Loucy (cell line): ENCODE measurements around the gene CTSC.
A peak's percentile ranks its signal among the peaks of the same experiment; 100 is the strongest.

ENCODE experiments used
- H2AFZ ChIP-seq: fragments of 200-600 bp; sonication (generic); 2 replicates; pipeline ENCODE4 v1.6.0; 2016; ENCODE audit warnings: antibody characterized with exemption, mild to moderate bottlenecking, low read length, moderate library complexity
- H3F3A ChIP-seq: fragments of 200-600 bp; 2 replicates; pipeline ENCODE4 v1.6.0; 2016; ENCODE audit warnings: antibody characterized with exemption, low read depth, mild to moderate bottlenecking
- H3K27me3 ChIP-seq: fragments of 200-600 bp; sonication (generic); 2 replicates; pipeline ENCODE4 v1.6.1; 2014; ENCODE audit warnings: low read length, mild to moderate bottlenecking; ENCODE audit not compliant: insufficient read depth, poor library complexity, severe bottlenecking
- H3K36me3 ChIP-seq: fragments of 200-600 bp; sonication (generic); 2 replicates; pipeline ENCODE4 v1.6.1; 2016; ENCODE audit warnings: low read length; ENCODE audit not compliant: insufficient read depth
- H3K4me1 ChIP-seq: fragments of 200-600 bp; sonication (generic); 2 replicates; pipeline ENCODE4 v1.5.1; 2014; ENCODE audit warnings: low read length, mild to moderate bottlenecking; ENCODE audit not compliant: insufficient read depth, poor library complexity, severe bottlenecking
- H3K4me2 ChIP-seq: fragments of 200-600 bp; sonication (generic); 2 replicates; pipeline ENCODE4 v1.6.0; 2014; ENCODE audit warnings: antibody characterized with exemption, low read length, low read depth, mild to moderate bottlenecking; ENCODE audit not compliant: poor library complexity, severe bottlenecking
- H3K4me3 ChIP-seq: fragments of 200-600 bp; sonication (generic); 2 replicates; pipeline ENCODE4 v1.5.1; 2014; ENCODE audit warnings: low read length, mild to moderate bottlenecking, mixed read lengths; ENCODE audit not compliant: poor library complexity, severe bottlenecking
- H3K79me2 ChIP-seq: fragments of 200-600 bp; sonication (generic); 2 replicates; pipeline ENCODE4 v1.6.1; 2014; ENCODE audit warnings: low read length; ENCODE audit not compliant: insufficient read depth
- H3K9ac ChIP-seq: fragments of 200-600 bp; sonication (generic); 2 replicates; pipeline ENCODE4 v1.6.0; 2014; ENCODE audit warnings: mild to moderate bottlenecking, low read depth, low read length, moderate library complexity; ENCODE audit not compliant: poor library complexity, severe bottlenecking
- H3K9me2 ChIP-seq: fragments of 200-600 bp; sonication (generic); replicated peaks from 2 replicates; pipeline ENCODE4 v1.6.1; 2016; ENCODE audit warnings: low read depth, low read length, mixed read lengths
- H3K9me3 ChIP-seq: fragments of 200-600 bp; sonication (generic); 2 replicates; pipeline ENCODE4 v1.6.1; 2014; ENCODE audit warnings: mild to moderate bottlenecking, antibody characterized with exemption, low read length, low read depth; ENCODE audit not compliant: insufficient read depth
- H4K20me1 ChIP-seq: fragments of 200-600 bp; sonication (generic); 2 replicates; pipeline ENCODE4 v1.6.0; 2014; ENCODE audit warnings: antibody characterized with exemption, low read length, mild to moderate bottlenecking; ENCODE audit not compliant: insufficient read depth, poor library complexity, severe bottlenecking
- CTCF ChIP-seq: fragments of 200-600 bp; sonication (generic); conservative IDR thresholded peaks from 2 replicates; pipeline ENCODE4 v1.5.1; 2014; ENCODE audit warnings: mild to moderate bottlenecking, antibody characterized with exemption, low read length
- EZH2phosphoT487 ChIP-seq: fragments of 200-600 bp; IDR thresholded peaks from 2 replicates; pipeline ENCODE4 v1.6.1; 2018; ENCODE audit warnings: antibody characterized with exemption, mild to moderate bottlenecking, moderate library complexity, borderline replicate concordance

CTSC gene

GRCh38 chr11:88329563-88330250, 7.8 kb downstream of the CTSC start:
- H3K9me2 ChIP-seq = no peaks in the 10 kb centered on the region
- peak overlapping the region; percentile 27 for H3K4me3 ChIP-seq
- H4K20me1 ChIP-seq = peaks cover 94% of the 10 kb centered on the region
- no peaks in the 10 kb centered on the region for H3K27me3 ChIP-seq
- H3K4me1 ChIP-seq = peaks cover 82% of the 10 kb centered on the region
- no peak overlapping the region for H3K9ac ChIP-seq
- no peak overlapping the region for H2AFZ ChIP-seq
- peaks cover 35% of the 10 kb centered on the region; the same call in 1 of the 2 replicates for H3K36me3 ChIP-seq
- H3K9me3 ChIP-seq = no peaks in the 10 kb centered on the region
- peaks cover 4% of the 10 kb centered on the region; the same call in 1 of the 2 replicates for H3F3A ChIP-seq
- TF ChIP-seq EZH2phosphoT487 (no peak), CTCF (no peak)
- H3K4me2 ChIP-seq = peak overlapping the region; percentile 97
- peaks cover 97% of the 10 kb centered on the region for H3K79me2 ChIP-seq

- Histone ChIP-seq H3K27me3 (no peaks in the 10 kb centered on the region), H3K4me3 (peak overlapping the region; percentile 63), H3K36me3 (peaks cover 33% of the 10 kb centered on the region; the same call in 1 of the 2 replicates), H3F3A (peaks cover 11% of the 10 kb centered on the region), H3K9ac (peak overlapping the region; percentile 10), H3K9me2 (no peaks in the 10 kb centered on the region), H2AFZ (no peak overlapping the region), H3K4me1 (peaks cover 78% of the 10 kb centered on the region), H3K9me3 (no peaks in the 10 kb centered on the region), H3K4me2 (peak overlapping the region; percentile 97), H3K79me2 (peaks cover 97% of the 10 kb centered on the region), H4K20me1 (peaks cover 93% of the 10 kb centered on the region)
- TF ChIP-seq CTCF = no peak
- TF ChIP-seq EZH2phosphoT487 = no peak
These were observed 9.9 kb downstream of the CTSC start for GRCh38 chr11:88327462-88328143.

GRCh38 chr11:88327061-88327460, 10.5 kb downstream of the CTSC start:
- Histone ChIP-seq H2AFZ (no peak overlapping the region), H3K4me2 (peak overlapping the region; percentile 97), H3K4me3 (peak overlapping the region; percentile 63), H3K4me1 (peaks cover 76% of the 10 kb centered on the region), H3K79me2 (peaks cover 97% of the 10 kb centered on the region), H4K20me1 (peaks cover 93% of the 10 kb centered on the region), H3K9me3 (no peaks in the 10 kb centered on the region), H3F3A (peaks cover 11% of the 10 kb centered on the region), H3K36me3 (peaks cover 28% of the 10 kb centered on the region; the same call in 1 of the 2 replicates), H3K27me3 (no peaks in the 10 kb centered on the region), H3K9ac (peak overlapping the region; percentile 10), H3K9me2 (no peaks in the 10 kb centered on the region)
- TF ChIP-seq CTCF = no peak
- no peak for TF ChIP-seq EZH2phosphoT487
